ENCODE measurements around the gene SLC35E4. TPM values are rescaled to one million over a fixed set of nuclear protein-coding genes. Genes with fewer than 3 reads are reported as not detected.
A peak's percentile ranks its signal among the peaks of the same experiment; 100 is the strongest.

The SLC35E4 gene
- total RNA-seq, 1 donor from 2014 or later: 2.6 TPM

DNA sequence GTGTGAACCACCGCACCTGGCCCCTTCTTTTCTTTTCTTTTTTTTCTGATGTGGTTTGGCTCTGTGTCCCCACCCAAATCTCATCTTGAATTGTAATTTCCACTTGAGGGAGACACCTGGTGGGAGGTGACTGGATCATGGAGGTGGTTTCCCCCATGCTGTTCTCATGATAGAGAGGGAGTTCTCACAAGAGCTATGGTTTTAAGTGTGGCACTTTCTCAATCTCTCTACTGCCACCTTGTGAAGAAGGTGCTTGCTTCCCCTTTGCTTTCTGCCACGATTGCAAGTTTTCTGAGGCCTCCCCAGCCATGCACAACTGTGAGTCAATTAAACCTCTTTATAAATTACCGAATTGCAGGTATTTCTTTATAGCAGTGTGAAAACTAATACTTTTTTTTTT is 33.5 kb upstream of the SLC35E4 start:
- TF ChIP-seq, protein P1, sequence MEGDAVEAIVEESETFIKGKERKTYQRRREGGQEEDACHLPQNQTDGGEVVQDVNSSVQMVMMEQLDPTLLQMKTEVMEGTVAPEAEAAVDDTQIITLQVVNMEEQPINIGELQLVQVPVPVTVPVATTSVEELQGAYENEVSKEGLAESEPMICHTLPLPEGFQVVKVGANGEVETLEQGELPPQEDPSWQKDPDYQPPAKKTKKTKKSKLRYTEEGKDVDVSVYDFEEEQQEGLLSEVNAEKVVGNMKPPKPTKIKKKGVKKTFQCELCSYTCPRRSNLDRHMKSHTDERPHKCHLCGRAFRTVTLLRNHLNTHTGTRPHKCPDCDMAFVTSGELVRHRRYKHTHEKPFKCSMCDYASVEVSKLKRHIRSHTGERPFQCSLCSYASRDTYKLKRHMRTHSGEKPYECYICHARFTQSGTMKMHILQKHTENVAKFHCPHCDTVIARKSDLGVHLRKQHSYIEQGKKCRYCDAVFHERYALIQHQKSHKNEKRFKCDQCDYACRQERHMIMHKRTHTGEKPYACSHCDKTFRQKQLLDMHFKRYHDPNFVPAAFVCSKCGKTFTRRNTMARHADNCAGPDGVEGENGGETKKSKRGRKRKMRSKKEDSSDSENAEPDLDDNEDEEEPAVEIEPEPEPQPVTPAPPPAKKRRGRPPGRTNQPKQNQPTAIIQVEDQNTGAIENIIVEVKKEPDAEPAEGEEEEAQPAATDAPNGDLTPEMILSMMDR (IDR thresholded peaks at IDR 0.05; ENCODE audit: unreplicated experiment): peak; percentile 37
- peak overlapping the region; percentile 74 for H3K27ac Mint-ChIP-seq

DNA sequence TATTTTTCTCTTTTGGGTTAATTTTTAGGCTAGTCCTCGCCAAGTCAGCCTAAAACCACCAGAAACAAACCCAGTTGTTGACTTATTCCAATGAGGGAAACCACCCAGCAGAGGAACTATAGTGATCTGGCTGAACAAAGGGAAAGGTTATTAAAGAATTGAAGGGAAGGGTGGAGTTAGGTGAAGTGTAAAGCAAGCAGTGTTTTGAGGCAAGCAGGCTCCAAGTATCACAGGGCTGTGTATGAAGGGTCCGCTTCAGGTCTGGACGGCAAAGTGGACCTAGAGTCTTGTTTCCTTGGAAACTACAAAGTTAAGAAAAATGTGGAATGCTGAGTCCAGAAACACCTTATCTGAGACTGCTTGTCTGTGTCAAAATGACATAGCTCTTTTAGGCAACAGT is 31.8 kb upstream of the SLC35E4 start:
- TF ChIP-seq, protein P1 (IDR thresholded peaks at IDR 0.05; ENCODE audit: unreplicated experiment): no peak
- DNase-seq (ENCODE audit: low spot score, unreplicated experiment): no peak
- no peaks in the 10 kb centered on the region for H3K27me3 Mint-ChIP-seq
- no peaks in the 10 kb centered on the region for H3K9me3 Mint-ChIP-seq (ENCODE audit: low read depth)
- no peak overlapping the region for H3K4me3 Mint-ChIP-seq (ENCODE audit: low read depth)
- peaks cover 18% of the 10 kb centered on the region for H3K4me1 Mint-ChIP-seq (ENCODE audit: low read depth)
- H3K27ac Mint-ChIP-seq: peak overlapping the region; percentile 75
- no peaks in the 10 kb centered on the region for H3K36me3 Mint-ChIP-seq (ENCODE audit: insufficient read depth)

More for the DNA sequence above, 33.5 kb upstream of the SLC35E4 start:
- Mint-ChIP-seq H3K4me1 (ENCODE audit: low read depth) (peaks cover 13% of the 10 kb centered on the region), H3K9me3 (ENCODE audit: low read depth) (no peaks in the 10 kb centered on the region), H3K27me3 (no peaks in the 10 kb centered on the region), H3K4me3 (ENCODE audit: low read depth) (no peak overlapping the region), H3K36me3 (ENCODE audit: insufficient read depth) (no peaks in the 10 kb centered on the region)
- DNase-seq (ENCODE audit: low spot score, unreplicated experiment): no peak

DNA sequence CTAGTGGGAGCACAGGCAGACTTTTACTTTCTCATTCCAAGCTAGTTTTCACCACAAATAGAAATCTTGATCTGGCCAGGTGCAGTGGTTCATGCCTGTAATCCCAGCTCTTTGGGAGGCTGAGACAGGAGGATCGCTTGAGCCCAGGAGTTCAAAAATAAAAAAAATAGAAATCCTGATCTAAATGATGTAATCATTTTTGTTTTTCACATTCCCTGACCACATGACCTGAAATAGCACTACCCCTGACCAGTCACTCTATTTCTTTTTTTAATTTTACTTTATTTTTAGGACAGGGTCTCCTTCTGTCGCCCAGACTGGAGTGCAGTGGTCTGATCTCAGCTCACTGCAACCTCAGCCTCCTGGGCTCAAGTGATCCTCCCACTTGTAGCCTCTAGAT is 30.9 kb upstream of the SLC35E4 start:
- no peak for DNase-seq (ENCODE audit: low spot score, unreplicated experiment)
- Mint-ChIP-seq H3K4me3 (ENCODE audit: low read depth) (no peak overlapping the region), H3K27me3 (no peaks in the 10 kb centered on the region), H3K9me3 (ENCODE audit: low read depth) (no peaks in the 10 kb centered on the region), H3K4me1 (ENCODE audit: low read depth) (peaks cover 21% of the 10 kb centered on the region), H3K27ac (no peak overlapping the region), H3K36me3 (ENCODE audit: insufficient read depth) (no peaks in the 10 kb centered on the region)
- TF ChIP-seq, protein P1 (IDR thresholded peaks at IDR 0.05; ENCODE audit: unreplicated experiment): no peak

DNA sequence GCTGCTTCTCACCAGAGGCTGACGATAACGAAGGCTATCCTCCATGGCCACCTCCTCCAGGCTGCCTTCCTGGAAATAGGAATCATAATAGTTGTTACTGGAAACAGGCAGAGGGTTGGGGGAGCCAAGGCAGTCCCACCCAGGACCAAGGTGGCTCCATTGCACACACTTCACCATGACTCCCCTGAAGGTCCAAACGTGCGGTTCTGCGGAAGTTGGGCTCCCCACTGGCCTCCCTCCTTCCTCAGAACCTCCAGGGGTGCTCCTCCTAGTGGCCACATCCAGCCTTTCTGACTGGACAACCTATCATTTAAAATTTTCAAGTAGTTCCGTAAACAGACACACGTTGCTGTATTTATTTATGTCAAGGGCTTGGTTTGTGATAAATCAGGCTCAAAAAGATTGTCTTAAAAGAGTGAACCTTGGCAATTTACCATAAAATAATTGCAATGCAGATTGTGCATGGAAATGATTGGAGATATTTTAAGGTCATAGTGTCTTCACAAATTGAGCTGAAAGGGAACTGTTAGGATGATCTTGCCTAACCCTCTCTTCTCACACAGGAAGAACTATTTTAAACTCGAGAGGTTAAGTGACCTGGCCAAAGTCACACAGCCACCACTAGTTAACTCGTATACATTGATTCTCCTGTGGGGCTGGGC is 30.0 kb upstream of the SLC35E4 start:
- no peak for DNase-seq (ENCODE audit: low spot score, unreplicated experiment)
- H3K27ac Mint-ChIP-seq: peak overlapping the region; percentile 98
- no peaks in the 10 kb centered on the region for H3K9me3 Mint-ChIP-seq (ENCODE audit: low read depth)

DNA sequence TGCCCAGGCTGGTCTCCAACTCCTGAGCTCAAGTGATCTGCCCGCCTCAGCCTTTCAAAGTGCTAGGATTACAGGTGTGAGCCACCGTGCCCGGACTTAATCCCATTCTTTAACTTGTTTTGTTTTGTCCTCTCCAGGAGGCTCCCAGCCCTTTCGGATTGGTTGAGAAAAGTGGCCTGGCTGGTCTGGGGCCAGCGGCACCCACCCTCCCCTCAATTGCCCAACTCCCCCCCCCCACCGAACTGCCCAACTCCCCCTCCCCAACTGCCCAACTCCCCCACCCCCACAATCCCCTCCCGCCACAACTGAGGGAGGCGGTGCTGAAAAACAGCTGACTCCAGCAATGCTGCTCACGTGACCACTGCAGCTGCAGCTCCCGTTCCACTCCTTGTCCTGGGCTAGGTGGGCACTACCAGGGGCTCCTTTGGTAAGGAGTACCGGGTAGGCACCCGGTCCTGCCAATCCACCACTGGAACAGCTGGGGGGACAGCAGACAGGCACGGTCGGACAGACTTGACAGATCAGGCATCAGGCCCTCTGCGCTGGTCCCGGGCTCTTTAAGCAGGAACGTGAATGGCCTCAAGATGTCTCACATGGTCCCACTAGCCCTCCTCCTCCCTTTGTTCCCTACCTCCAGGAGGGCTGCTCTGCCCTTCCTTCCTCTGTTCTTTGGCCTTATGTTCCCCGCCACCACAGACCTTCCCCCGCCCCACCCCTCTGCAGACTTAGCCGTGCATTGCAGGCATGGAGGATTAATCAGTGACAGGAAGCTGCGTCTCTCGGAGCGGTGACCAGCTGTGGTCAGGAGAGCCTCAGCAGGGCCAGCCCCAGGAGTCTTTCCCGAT is 28.9 kb upstream of the SLC35E4 start, which contains the start of gene TCN2:
Gene TCN2 (plus strand): TSS at position 720 of the 845 bp plus-strand sequence. CDS start 158 bp downstream, outside the sequence.
- TF ChIP-seq, protein P1 (IDR thresholded peaks at IDR 0.05; ENCODE audit: unreplicated experiment): no peak
- Mint-ChIP-seq H3K9me3 (ENCODE audit: low read depth) (no peaks in the 10 kb centered on the region), H3K36me3 (ENCODE audit: insufficient read depth) (peaks cover 1% of the 10 kb centered on the region), H3K27me3 (no peaks in the 10 kb centered on the region), H3K4me3 (ENCODE audit: low read depth) (peak within 1 kb of the TSS; percentile 77), H3K4me1 (ENCODE audit: low read depth) (peaks cover 21% of the 10 kb centered on the region), H3K27ac (peak within 1 kb of the TSS; percentile 98)
- DNase-seq (ENCODE audit: low spot score, unreplicated experiment): peak; percentile 73

More for the DNA sequence above, 30.0 kb upstream of the SLC35E4 start:
- no peaks in the 10 kb centered on the region for H3K36me3 Mint-ChIP-seq (ENCODE audit: insufficient read depth)
- H3K4me1 Mint-ChIP-seq (ENCODE audit: low read depth): peaks cover 21% of the 10 kb centered on the region
- TF ChIP-seq, protein P1 (IDR thresholded peaks at IDR 0.05; ENCODE audit: unreplicated experiment): peak; percentile 68
- no peak overlapping the region for H3K4me3 Mint-ChIP-seq (ENCODE audit: low read depth)
- H3K27me3 Mint-ChIP-seq: no peaks in the 10 kb centered on the region

All from progenitor cell of endocrine pancreas (in vitro differentiated cells).